WERI-Rb-1 (cell line): ENCODE measurements around the gene RAX.

Experiments used
- DNase-seq: peaks from one replicate; pipeline ENCODE4 v3.0.0-alpha.2; 2020
- H3K27ac ChIP-seq: fragments of 250-450 bp; sonication (Bioruptor Pico); 2 replicates; pipeline ENCODE4 v1.5.1; 2020; ENCODE audit warnings: mild to moderate bottlenecking, moderate library complexity
- H3K27me3 ChIP-seq: fragments of 250-450 bp; sonication (Bioruptor Pico); 2 replicates; pipeline ENCODE4 v1.5.1; 2021; ENCODE audit warnings: mild to moderate bottlenecking, low read depth, moderate library complexity; ENCODE audit not compliant: insufficient read depth, severe bottlenecking
- H3K36me3 ChIP-seq: fragments of 250-450 bp; sonication (Bioruptor Pico); 2 replicates; pipeline ENCODE4 v1.5.1; 2020; ENCODE audit warnings: mild to moderate bottlenecking, moderate library complexity
- H3K4me3 ChIP-seq: 2 replicates; pipeline ENCODE4 v1.5.1; 2011; ENCODE audit warnings: low read depth, mild to moderate bottlenecking, control low read depth, low read length
- H3K9me3 ChIP-seq: fragments of 250-450 bp; sonication (Bioruptor Pico); 2 replicates; pipeline ENCODE4 v1.5.1; 2021; ENCODE audit warnings: mild to moderate bottlenecking, moderate library complexity; ENCODE audit not compliant: severe bottlenecking
- TF ChIP-seq, protein P1 (sequence below): IDR thresholded peaks from 2 replicates; pipeline ENCODE4 v1.5.1; 2011; ENCODE audit warnings: low read depth, mild to moderate bottlenecking, control low read depth, inconsistent platforms, low read length

RAX gene

GRCh38 chr18:59268127-59268720 lies 5.0 kb downstream of the RAX start:
- no peak for DNase-seq
- Histone ChIP-seq H3K36me3 (peaks cover 64% of the 10 kb centered on the region), H3K4me3 (no peak overlapping the region), H3K9me3 (peaks cover 5% of the 10 kb centered on the region), H3K27me3 (no peaks in the 10 kb centered on the region), H3K27ac (no peak overlapping the region)
- TF ChIP-seq, protein P1, sequence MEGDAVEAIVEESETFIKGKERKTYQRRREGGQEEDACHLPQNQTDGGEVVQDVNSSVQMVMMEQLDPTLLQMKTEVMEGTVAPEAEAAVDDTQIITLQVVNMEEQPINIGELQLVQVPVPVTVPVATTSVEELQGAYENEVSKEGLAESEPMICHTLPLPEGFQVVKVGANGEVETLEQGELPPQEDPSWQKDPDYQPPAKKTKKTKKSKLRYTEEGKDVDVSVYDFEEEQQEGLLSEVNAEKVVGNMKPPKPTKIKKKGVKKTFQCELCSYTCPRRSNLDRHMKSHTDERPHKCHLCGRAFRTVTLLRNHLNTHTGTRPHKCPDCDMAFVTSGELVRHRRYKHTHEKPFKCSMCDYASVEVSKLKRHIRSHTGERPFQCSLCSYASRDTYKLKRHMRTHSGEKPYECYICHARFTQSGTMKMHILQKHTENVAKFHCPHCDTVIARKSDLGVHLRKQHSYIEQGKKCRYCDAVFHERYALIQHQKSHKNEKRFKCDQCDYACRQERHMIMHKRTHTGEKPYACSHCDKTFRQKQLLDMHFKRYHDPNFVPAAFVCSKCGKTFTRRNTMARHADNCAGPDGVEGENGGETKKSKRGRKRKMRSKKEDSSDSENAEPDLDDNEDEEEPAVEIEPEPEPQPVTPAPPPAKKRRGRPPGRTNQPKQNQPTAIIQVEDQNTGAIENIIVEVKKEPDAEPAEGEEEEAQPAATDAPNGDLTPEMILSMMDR = no peak

DNA sequence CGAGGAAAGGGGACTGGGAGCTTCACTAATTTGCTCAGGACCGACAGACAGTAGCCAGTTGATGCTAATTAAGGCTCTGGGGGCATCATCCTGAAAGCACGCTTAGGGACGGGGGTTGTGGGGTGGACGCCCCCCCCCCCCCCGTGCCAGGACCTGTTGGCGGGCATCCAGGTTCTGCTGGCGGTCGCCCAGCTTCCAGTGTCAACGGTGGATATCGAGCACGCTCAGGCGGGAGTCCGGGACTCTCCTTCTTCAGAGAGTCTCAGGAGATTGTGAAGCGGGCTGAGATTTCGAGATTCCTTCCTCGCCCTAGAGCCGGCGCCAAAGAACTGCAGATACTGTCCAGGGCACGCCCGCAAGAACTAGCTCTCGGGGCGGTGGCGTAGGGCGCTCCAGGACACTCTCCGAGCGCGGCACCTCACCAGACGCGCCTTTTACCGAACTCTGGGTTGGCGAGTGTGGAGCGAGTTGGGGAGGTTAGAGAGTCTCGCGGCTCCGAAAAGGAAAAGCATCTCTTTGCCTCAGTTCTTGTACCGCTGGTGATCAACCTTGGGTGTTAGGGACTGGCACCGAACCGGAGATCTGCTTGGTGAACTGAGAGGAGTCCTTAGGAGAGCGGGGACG lies 5.6 kb downstream of the RAX start:
- TF ChIP-seq, protein P1 = no peak
- no peak for DNase-seq
- H3K9me3 ChIP-seq = peaks cover 5% of the 10 kb centered on the region
- peaks cover 59% of the 10 kb centered on the region for H3K36me3 ChIP-seq
- H3K27me3 ChIP-seq = no peaks in the 10 kb centered on the region
- H3K27ac ChIP-seq = peak overlapping the region; percentile 60
- H3K4me3 ChIP-seq = no peak overlapping the region

GRCh38 chr18:59266886-59267502 lies 6.3 kb downstream of the RAX start:
- Histone ChIP-seq H3K27me3 (no peaks in the 10 kb centered on the region), H3K27ac (peak overlapping the region; percentile 60), H3K36me3 (peaks cover 53% of the 10 kb centered on the region), H3K9me3 (peaks cover 11% of the 10 kb centered on the region), H3K4me3 (no peak overlapping the region)
- no peak for DNase-seq
- TF ChIP-seq, protein P1 = no peak

DNA sequence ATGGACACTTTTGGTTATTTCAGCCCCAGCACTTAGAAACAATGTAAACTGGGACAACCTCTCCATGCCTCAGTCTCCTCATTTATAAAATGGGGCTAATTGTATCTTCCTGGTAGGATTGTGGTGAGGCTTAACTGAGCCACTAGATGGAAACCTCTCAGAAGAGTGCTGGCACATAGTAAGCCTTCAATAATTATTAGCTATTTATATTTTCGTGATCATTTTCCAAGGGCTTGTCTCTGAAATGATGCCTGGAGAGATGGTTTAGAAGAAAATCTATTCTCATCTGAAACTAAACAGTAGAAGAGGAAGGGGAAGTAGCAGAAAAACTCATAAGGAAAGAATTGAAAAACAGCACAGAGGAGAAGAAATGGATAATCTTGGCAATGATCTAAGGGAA lies 6.8 kb downstream of the RAX start:
- Histone ChIP-seq H3K27ac (peak overlapping the region; percentile 60), H3K36me3 (peaks cover 48% of the 10 kb centered on the region), H3K27me3 (no peaks in the 10 kb centered on the region), H3K4me3 (no peak overlapping the region; the same call in 1 of the 2 replicates), H3K9me3 (peaks cover 11% of the 10 kb centered on the region)
- TF ChIP-seq, protein P1 = no peak
- DNase-seq = no peak

GRCh38 chr18:59265974-59266369 lies 7.3 kb downstream of the RAX start:
- Histone ChIP-seq H3K36me3 (peaks cover 43% of the 10 kb centered on the region), H3K9me3 (peaks cover 11% of the 10 kb centered on the region), H3K27me3 (no peaks in the 10 kb centered on the region), H3K4me3 (peak overlapping the region; percentile 33), H3K27ac (peak overlapping the region; percentile 60)
- DNase-seq = peak; percentile 84
- TF ChIP-seq, protein P1 = no peak
